HG02763 (cell line): ENCODE results near the gene BLM.

Experiments
- ATAC-seq: cut with Tn5 transposase; IDR thresholded peaks from one replicate; pipeline ENCODE4 v1.9.1; 2021; ENCODE audit warnings: mild to moderate bottlenecking, moderate library complexity; ENCODE audit not compliant: unreplicated experiment

Gene BLM

DNA sequence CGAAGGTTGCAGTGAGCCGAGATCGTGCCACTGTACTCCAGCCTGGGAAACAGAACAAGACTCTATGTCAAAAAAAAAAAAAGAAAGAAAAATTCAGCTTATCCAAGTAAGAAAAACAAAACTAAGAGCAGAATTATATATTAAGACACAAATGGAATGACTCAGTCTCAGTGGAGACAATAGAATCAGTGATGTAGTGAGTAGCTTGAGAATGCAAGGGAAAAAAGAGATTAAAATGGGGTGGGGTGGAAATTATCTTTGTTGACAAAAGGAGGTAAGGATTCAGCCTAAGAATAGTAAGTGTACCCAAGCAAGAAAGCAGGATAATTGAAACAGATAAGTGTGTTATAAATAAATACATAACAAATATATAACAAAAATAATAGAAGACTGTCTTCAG is 70.7 kb downstream of the BLM start:
- ATAC-seq, result no peak

DNA sequence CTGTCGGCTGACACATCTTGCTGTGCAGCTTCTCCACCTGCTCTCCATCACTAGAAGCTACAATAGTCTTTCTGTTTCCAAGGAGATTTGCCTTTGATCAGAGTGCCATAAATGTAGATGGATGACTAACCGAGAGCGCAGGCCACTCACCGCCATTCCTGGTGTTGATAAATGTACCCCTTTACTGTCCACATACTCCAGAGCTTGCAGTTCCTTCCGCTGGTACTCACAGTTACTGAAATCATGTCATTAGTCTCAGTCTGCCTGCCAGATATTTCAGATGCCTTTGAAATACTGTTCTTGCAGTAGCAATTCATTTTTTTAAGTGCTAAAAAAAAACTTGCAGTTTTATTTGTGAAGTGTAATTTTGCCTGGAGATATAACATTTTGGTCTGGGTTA is 72.3 kb downstream of the BLM start:
- ATAC-seq, result no peak

DNA sequence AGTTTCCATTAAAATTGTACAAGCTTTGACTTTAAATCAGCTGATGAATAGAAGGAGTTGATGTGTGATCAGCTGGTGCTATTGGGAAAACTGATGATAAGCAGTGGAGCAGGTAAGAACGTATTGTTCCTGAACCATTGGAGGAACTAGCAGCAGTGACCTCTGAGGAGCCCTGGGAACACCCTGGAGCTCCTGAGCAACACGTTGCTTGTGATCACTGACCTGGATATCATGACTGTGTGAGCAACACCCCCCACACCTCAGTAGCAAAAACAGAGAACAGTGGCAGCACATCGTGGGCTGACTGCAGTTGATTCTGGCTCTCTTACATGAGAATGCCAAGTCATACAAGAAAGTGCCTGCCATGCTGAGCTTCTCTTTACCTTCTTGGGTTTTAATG is 72.9 kb downstream of the BLM start:
- ATAC-seq, result no peak

DNA sequence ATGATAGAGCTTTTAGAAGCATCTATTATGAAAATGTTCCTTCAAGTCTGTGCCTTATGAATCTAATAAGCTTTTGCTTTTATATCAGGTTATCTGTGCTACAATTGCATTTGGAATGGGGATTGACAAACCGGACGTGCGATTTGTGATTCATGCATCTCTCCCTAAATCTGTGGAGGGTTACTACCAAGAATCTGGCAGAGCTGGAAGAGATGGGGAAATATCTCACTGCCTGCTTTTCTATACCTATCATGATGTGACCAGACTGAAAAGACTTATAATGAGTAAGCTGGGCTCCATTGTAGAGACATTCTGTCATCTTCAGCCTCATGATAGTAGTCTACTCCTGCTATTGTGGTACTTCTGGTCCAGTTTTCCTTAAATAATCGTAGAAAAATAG is 73.4 kb downstream of the BLM start:
- ATAC-seq, result no peak

DNA sequence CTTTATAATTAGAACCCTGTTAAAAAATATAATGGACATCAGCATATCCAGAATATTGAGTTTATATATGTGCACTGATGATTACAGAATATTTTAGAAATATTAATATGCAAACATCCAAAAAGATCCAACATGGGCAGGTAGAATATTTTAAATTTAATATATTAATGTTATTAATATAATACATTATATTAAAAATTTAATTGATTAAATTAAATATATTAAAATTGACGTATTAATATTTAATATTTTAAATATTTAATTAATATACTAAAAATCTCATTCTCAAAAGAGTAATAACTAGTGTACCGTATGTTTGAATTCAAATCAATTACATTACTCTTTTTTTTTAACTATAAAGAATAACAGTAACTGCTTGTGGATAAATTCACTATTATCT is 77.4 kb downstream of the BLM start:
- no peak for ATAC-seq

DNA sequence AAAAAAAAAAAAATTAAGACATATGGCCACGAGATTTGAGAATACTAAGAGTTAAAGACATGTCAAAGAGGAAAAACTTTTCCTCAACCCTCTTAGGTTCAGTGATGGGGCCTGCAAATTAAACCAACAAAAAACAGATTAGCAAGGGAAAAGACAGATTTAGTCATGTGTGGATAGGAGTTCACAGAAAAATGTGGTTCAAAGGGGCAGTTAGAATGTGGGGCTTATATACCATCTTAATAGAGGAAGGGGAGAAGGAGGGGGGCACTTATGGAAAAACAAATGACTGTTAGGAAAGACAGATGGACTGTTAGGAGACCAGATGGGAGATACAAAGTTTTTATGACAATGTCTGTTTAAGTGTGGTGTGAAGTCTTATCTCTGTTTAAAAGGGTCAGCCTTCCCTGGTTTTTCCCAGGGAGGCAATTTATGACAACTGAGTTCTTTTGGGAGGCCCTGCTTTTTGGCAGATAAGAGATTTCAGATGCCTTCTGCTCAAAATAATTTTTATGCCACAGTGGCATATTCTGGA is 82.6 kb downstream of the BLM start:
- ATAC-seq, result no peak

DNA sequence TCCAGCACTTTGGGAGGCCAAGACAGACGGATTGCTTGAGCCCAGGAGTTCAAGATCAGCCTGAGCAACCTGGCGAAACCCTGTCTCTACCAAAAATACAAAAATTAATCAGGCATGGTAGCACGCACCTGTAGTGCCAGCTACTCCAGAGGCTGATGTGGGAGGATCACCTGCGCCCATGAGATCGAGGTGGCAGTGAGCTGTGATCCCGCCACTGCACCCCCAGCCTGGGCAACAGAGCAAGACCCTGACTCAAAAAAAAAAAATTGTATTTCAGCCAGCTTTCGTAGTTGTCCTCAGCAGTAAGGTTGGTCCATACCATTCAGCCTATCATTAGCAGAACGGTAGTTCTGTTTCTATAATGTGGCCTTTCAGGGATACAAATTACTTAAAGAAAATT is 84.7 kb downstream of the BLM start:
- ATAC-seq, result no peak

DNA sequence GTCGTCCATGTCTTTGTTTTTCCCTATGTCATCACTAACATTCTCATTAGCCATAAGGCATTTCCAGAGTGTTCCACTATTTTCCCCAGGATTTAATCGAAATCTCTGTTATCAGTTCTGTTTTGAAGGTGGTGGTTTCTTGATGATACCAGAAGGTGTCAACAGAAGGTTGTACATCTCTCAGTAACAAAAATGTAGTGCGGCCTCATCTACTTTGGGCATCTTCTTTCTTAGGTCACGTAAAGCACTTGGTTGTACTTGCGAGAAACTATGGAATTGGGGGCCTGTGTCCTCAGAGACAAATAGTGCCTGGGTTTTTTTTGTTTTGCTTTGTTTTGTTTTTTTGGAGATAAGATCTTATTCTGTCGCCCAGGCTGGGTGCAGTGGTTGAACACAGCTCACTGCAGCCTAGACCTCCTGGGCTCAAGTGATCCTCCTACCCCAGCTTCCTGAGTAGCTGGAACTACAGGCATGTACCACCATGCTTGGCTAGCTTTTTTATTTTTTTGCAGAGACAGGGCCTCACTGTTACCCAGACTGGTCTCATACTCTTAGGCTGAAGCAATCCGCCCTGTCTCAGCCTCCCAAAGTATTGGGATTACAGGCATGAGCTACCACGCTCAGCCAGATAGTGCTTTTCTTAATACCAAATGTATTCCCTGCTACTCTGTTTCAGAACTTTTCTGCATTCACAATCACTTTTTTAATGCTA is 90.1 kb downstream of the BLM start:
- no peak for ATAC-seq

DNA sequence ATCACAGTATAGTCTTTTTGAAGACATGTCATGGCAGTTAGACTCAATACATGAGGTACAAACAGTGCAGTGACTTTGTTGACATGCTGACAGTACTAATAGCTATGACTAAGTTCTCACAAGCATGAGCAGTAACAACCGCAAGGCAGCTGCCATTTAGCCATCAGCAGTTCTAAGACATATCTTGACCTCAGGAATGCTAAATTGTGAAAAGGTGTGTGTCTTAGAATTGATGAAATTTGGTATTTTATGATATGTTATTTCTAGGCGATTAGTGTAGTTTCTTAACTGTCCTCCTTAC is 90.6 kb downstream of the BLM start:
- ATAC-seq, result no peak

DNA sequence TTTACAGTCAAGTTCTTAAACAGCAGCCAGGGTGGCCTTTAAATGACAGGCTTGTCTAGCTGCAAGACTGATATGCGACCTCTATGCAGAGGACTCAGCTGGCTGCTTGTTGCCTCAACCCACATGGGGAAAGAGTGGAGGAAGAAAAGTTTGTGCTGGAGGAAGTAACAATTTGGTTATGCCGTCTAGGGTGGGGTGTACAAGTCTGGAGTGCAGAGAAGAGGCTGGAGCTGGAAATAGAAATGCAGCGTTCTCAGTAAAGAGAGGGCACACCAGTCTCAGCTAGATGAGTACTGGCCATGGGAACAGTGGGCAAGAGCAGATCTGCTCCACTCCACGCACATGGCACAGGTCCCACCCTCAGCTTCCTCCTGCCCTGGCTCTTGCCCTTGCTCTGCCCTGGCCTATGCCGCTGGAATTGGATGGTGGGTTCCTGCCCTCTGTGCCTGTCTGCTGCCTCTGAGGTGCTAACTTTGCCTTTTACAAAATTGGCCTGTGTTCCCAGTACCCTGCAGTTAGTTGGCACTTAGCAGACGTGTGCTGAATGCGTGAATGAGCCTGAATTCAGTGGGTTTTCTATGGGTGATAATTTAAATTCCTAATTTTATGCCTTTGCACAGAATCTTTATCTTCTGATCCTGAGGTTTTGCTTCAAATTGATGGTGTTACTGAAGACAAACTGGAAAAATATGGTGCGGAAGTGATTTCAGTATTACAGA is 91.5 kb downstream of the BLM start:
- no peak for ATAC-seq

DNA sequence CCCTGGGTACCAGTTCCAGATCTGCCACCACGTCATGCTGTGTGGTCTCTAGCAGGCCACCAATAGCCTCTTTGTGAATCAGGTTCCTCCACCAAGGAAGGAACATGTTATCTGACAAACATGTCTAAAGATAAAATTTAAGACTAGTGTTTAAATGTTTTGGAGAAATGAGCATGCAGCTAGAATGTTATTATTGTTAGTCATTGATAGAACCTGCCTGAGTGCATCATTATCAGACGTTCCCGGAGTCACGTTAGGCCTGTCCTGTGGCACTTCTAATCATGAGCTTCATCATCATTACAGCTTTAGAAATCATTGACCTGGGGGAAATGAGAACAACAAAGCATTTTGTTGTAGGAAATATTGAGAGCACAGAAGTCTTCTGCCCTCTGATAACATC is 92.4 kb downstream of the BLM start:
- ATAC-seq, result no peak

DNA sequence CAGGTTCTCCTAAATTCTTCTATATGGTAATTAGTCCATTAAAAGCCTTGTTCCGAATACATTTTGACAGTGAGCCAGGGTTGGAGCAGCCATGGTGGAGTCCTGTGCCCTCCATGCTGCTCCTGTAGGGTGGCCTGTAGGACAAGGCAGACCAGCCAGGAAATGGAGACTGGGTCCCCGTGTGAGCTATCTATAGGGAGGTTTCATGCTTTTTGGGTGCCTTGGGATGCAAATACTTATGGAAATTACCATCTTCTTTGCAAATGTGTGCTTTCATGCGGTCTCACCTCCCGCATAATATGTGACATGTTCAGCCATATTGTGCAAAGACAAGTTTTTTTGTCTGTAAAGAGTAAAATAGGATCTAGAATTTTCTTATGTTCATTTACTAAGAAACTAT is 93.2 kb downstream of the BLM start:
- ATAC-seq, result no peak

DNA sequence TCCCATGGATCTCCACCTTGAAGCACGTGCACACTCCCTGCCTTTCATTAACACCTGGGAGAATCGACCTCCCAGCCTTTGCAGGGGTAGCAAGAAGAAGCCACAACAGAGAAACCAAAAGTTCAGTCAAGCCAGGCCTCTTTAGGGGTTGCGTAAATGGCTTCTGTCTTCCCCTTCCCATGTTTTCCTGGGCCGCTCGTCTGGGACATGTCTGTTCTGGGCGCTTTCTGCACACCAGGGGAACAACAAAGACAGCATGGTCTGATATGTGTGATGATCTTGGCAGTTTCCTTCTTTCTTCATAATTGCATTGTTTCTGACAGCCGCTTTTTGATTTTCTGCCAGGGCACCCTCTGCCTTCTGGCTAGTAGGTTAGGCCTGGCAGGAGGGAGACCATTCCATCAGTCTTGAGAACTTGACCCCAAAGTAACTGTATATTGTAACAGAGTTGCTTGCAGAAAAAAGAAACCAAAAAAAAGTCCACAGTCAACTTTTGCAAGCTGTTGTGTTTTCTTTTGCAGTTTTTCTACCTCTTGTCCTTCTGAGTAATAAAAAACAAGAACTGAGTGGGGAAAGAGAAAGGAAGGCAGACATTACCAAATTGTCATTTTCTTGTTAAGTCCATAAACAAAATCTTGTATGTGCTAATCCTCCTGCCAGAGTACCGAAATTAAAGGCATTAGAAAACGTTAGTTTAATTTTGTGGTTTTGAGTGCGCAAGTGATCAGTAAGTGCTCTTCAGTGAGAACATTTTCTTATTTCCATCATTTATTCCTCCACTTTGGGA is 95.2 kb downstream of the BLM start:
- ATAC-seq, result no peak

DNA sequence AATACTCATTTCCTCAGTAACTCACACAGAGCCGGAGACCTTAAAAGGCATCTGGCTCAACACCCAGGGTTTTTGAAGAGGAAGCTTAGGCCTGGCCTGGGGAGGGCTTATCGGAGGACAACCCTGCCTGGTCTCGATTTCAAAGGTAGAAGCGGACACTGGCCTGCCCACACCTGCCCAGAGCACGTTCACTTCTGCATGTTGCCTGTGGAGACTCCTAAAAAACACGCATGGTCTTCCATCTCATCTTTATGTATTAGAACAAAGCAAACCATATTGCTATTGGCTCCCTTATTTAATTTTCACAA is 95.8 kb downstream of the BLM start:
- ATAC-seq, result no peak

DNA sequence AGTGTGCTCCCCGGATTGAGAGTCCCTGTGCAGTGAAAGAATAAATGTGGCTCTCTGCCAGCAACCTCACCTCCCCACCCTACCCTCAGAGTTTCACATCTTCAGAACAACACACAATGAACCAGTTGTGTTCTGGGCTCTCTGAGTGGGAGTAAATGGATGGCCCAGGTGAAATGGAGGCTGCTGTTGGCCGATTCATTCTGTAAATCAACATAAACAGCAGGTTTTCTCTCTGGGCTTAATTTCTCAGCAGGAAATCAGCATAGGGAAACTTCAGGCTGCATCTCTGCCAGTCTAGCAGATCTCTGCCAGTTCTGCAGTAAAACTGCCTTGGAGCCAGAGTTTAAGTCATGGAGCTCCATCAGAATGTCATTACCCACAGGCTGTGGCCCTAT is 96.6 kb downstream of the BLM start:
- no peak for ATAC-seq

DNA sequence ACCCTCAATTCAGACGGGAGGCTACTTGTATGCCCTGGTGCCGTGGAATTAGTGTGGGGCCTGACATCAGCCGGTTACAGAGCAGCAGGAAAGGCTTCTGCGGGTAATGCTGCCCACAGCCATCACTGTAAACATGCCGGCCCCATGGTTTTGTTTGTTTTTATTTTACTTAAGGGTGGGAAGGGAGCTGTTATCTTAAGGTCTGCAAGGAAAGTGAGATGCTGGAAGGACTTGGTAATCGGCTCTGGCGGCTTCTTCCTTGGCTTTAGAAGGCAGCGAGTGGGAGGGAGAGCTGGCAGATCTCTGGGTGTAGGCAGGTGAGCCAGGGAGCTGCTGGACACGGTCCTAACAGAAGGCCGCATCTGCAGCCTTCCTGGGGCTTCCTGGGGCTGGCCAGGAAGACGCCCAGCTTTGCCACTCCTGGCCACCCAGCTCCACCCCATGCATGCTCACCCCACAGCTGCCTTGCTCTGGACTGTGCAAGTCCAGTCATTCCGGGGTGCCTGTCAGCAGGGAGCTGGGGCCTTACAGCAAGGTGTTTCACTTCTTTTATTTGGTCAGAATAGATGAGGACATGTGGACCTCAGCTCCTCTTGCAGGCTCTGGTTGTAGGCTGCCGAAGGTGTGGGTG is 97.2 kb downstream of the BLM start:
- ATAC-seq, result no peak

DNA sequence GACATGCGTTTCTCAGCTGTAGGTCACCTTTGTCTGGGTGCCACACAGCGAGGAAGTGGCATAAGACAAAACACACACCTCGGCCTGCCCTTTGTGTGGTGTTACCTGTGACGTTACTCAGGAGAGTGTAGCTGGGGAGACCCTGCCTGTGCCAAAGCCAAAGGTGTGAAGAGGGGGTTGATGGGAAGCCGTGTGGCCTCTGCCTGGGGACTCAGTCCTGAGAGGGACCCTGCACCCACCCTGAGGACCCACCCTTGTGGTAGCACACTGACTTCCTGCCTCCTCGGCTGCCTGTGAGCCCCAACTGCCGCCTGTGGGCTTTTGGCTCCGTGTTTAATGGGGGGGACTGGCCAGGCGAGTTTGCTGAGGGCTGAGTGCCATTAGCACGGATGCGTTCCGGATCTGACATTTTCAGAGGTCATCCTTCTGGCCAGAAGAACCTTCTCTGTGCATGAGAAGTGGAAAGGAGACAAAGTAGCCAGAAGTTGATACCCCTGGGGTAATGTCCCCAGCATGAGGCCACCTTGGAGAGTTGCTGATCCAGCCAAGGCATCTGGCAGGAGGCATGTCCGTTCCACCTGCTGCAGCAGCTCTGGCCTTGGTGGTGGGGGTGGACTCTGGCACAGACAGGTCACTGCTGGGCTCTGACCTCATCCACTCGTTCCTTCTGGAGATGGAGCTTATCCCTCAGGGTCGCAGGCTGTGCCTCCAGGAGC is 99.4 kb downstream of the BLM start:
- ATAC-seq, result no peak

DNA sequence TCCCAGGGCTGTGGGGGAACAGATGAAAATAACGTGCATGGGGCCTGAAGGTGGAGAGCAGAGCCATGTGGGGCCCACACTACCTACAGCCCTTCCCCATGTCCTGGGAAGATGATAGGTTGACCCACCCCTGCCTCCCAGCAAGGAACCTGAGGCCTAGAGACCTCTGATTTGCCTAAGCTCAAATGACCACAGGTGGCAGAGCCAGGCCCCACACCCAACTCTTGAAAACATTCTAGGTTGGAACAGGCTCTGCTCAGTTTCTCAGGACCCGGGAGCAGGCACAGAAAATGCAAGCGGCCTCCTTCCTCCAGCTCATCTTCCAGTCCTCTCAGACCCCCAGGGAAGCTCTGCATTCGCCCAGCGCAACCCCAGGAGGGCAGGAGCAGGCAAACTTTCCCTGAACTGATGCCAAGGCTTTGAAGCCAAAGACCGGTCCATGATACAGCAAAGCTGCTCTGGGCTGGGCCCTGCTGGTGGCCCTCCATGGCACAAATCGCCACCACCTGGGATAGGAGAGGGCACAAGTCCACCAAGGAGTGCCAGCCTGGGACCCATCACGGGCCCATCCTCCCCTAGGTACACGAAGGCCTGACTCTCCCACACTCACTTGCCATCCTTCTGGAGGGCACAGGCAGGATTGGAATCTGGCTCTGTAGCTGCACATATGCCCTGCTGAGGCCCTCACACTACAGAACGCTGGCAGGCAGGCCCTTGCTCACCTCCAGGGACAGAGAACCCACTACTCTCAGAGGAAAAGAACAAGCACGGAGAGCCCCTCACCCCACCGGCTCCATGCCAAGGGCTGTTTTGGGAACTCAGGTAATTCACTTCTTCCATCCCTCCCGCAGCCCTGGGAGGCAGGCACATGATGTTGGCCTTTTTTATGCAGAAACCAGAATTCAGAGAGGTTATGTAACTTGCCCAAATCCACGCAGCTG is 100.2 kb downstream of the BLM start:
- no peak for ATAC-seq

DNA sequence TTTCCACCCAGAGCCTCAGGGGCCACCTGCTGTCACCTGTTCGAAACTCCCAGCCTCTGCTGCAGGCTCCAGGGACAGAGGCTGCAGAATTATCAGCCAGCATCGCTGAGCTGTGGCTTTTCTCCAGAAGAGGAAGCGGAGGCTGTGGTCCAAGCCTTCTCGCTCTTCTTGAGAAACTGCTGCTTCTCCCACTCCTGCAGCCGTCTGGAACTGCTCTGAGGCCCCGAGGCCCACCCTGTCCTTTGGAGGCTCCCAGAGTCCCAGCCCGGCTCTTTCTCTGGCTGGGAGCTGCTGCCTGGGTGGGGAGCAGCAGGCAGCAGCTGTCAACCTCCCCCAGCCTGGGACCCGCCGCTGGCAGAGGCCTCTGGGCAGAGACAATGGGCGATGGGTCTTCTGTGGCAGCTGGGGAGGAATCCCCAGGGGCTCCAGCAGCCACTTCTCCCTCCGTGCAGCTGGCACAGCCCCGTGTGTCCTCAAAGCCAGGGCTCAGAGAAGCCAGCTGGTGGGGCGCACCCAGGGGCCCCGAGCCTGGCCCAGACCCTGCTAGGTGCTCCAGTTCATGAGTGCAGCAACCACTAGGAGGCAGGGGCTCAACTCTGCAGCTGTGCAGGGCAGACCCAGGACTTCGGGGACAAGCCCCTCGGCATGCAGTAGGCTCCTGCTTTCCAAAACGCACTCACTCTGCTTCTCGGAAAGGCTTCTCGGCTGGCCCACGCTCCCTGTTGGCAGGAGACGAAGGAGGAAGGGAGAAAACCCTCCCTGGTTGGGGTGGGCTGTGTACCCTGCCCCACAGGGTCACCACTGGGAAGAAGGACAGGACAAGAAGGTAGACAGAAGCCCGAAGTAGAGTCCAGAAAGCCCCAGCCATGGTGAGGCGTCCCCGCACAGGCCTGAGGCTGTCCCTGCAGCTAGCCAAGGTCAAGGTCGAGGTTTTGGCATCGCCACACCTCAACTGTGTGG is 101.4 kb downstream of the BLM start:
- ATAC-seq, result no peak
